Panc1 (cell line): ENCODE data around the gene IRF6.

Source experiments
- CTCF ChIP-seq: fragments of 450-650 bp; IDR thresholded peaks from 2 replicates; pipeline ENCODE4 v1.5.1; 2017; ENCODE audit warnings: mild to moderate bottlenecking
- POLR2AphosphoS5 ChIP-seq: IDR thresholded peaks from 2 replicates; pipeline ENCODE4 v1.6.1; 2012; ENCODE audit warnings: mild to moderate bottlenecking, low read depth, low read length, moderate library complexity
- REST ChIP-seq, 2 experiments: IDR thresholded peaks; 2 replicates each; pipeline ENCODE4 v1.6.1; 2011 to 2012; ENCODE audit warnings: low read depth in 2 of 2, control low read depth in 1 of 2, low read length in 1 of 2, mild to moderate bottlenecking in 1 of 2, moderate library complexity in 1 of 2; ENCODE audit not compliant: insufficient read depth in 1 of 2
- SIN3A ChIP-seq: IDR thresholded peaks from 2 replicates; pipeline ENCODE4 v1.6.1; 2012; ENCODE audit warnings: low read depth, mild to moderate bottlenecking, low read length, moderate library complexity, borderline replicate concordance; ENCODE audit not compliant: insufficient read depth

GRCh38 chr1:209849388-209849787 lies 43.4 kb upstream of the IRF6 start:
- TF ChIP-seq POLR2AphosphoS5, result no peak
- no peak for TF ChIP-seq CTCF
- no peak for TF ChIP-seq SIN3A
- no peak for TF ChIP-seq REST (IDR thresholded peaks at IDR 0.05; ENCODE audit: insufficient read depth in 1 of 2, low read depth in 2 of 2, low read length in 1 of 2)
